ENCODE measurements around the gene PDCL2. TPM values are rescaled to one million over a fixed set of nuclear protein-coding genes. Genes with fewer than 3 reads are reported as not detected.

PDCL2 gene
- total RNA-seq, 3 donors from 2014 or later, result not detected

DNA sequence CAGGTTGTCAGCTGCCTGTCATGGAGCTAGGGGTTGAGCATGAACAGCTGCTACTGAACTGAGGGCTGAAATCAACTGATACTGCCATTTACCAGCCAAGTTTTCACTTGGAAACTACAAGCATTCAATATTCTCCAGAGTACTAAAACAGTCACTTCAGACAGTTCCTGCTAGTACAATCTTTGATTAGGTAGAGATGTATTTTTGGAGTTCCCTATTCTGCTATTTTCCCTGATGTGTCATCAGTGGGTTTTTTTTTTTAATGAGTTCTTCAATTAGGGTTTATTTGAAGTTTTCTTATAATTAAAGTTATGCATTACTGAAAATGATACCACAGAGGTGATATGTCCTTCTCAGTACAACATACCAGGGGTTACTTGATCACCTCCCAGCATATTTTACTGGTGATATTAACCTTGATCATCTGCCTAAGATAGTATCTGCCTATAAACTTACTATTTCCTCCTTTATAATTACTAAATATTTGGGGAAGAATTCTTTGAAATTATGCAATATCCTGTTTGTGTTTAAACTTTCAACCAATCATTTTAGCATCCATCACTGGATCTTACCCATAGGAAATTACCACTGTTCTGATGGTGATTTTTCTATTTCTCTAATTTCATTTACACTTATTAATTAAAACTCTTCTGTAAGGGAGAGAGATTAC lies 13.6 kb downstream of the PDCL2 start:
- Histone ChIP-seq H3K4me1 (ENCODE audit: low read depth) (no peaks in the 10 kb centered on the region), H3K9me3 (peaks cover 15% of the 10 kb centered on the region), H3K4me3 (no peak overlapping the region), H3K36me3 (ENCODE audit: low read depth) (no peaks in the 10 kb centered on the region)
- intact Hi-C loops (cut with DNase I, micrococcal nuclease), result no loop called here
- TF ChIP-seq, protein P1, sequence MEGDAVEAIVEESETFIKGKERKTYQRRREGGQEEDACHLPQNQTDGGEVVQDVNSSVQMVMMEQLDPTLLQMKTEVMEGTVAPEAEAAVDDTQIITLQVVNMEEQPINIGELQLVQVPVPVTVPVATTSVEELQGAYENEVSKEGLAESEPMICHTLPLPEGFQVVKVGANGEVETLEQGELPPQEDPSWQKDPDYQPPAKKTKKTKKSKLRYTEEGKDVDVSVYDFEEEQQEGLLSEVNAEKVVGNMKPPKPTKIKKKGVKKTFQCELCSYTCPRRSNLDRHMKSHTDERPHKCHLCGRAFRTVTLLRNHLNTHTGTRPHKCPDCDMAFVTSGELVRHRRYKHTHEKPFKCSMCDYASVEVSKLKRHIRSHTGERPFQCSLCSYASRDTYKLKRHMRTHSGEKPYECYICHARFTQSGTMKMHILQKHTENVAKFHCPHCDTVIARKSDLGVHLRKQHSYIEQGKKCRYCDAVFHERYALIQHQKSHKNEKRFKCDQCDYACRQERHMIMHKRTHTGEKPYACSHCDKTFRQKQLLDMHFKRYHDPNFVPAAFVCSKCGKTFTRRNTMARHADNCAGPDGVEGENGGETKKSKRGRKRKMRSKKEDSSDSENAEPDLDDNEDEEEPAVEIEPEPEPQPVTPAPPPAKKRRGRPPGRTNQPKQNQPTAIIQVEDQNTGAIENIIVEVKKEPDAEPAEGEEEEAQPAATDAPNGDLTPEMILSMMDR (IDR thresholded peaks at IDR 0.05), result no peak
- DNase-seq (no peak), ATAC-seq (no peak)

- Histone ChIP-seq H3K36me3 (ENCODE audit: low read depth) (no peaks in the 10 kb centered on the region), H3K9me3 (peaks cover 15% of the 10 kb centered on the region), H3K4me3 (no peak overlapping the region), H3K4me1 (ENCODE audit: low read depth) (no peaks in the 10 kb centered on the region)
- DNase-seq, result no peak
- ATAC-seq, result no peak
- intact Hi-C loops (cut with DNase I, micrococcal nuclease), result no loop called here
- TF ChIP-seq, protein P1 (IDR thresholded peaks at IDR 0.05), result no peak
These were observed 16.5 kb downstream of the PDCL2 start for GRCh38 chr4:55575513-55575912.

GRCh38 chr4:55574252-55574651 lies 17.8 kb downstream of the PDCL2 start:
- no peak for ATAC-seq
- TF ChIP-seq, protein P1 (IDR thresholded peaks at IDR 0.05), result no peak
- intact Hi-C loops (cut with DNase I, micrococcal nuclease), result no loop called here

DNA sequence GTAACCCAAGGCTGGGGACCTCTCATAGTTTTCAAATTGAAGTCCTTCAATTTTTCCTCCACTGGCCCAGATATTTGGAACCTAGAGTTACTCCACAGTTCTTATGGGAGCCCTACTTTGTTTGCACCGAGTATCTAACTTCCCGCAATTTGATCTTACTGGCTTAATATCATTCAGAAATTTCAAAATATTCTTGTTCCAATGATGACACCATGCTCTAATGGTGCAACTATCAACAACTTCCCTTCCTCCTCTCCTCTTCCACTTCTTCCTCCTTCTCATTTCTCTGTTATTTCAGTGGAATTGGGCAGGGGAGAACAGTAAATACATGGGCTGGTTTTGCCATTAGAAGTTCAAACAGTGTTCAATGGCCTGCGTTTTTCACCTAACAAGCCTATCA lies 20.2 kb downstream of the PDCL2 start:
- ATAC-seq (no peak), DNase-seq (no peak)
- peaks cover 15% of the 10 kb centered on the region for H3K9me3 ChIP-seq
- no peaks in the 10 kb centered on the region for H3K4me1 ChIP-seq (ENCODE audit: low read depth)
- H3K4me3 ChIP-seq, result no peak overlapping the region
- no peaks in the 10 kb centered on the region for H3K36me3 ChIP-seq (ENCODE audit: low read depth)
- TF ChIP-seq, protein P1 (IDR thresholded peaks at IDR 0.05), result no peak
- intact Hi-C loops (cut with DNase I, micrococcal nuclease), result no loop called here

More at GRCh38 chr4:55574252-55574651, 17.8 kb downstream of the PDCL2 start:
- Histone ChIP-seq H3K4me3 (no peak overlapping the region), H3K36me3 (ENCODE audit: low read depth) (no peaks in the 10 kb centered on the region), H3K9me3 (peaks cover 15% of the 10 kb centered on the region), H3K4me1 (ENCODE audit: low read depth) (no peaks in the 10 kb centered on the region)
- DNase-seq, result no peak

GRCh38 chr4:55568905-55569504 lies 23.0 kb downstream of the PDCL2 start:
- TF ChIP-seq, protein P1 (IDR thresholded peaks at IDR 0.05), result no peak
- no peaks in the 10 kb centered on the region for H3K9me3 ChIP-seq
- no peaks in the 10 kb centered on the region for H3K36me3 ChIP-seq (ENCODE audit: low read depth)
- no peaks in the 10 kb centered on the region for H3K4me1 ChIP-seq (ENCODE audit: low read depth)
- intact Hi-C loops (cut with DNase I, micrococcal nuclease), result no loop called here
- no peak overlapping the region for H3K4me3 ChIP-seq
- ATAC-seq (no peak), DNase-seq (no peak)

Data from mucosa of descending colon (tissue), 3 donors.